Uterus (tissue), 4 donors: ENCODE results near the gene HILPDA. TPM values are rescaled to one million over a fixed set of nuclear protein-coding genes. Genes with fewer than 3 reads are reported as not detected.

Experiments
- DNase-seq, 2 donors: peaks; one replicate each; pipeline ENCODE4 v3.0.0-alpha.2; 2019 to 2020
- H3K27ac ChIP-seq, 2 donors: fragments of 200-600 bp; sonication (generic); 1 replicate in 1 of 2; 2 replicates in 1 of 2; pipeline ENCODE4 v1.5.1; 2016 to 2018
- H3K27me3 ChIP-seq, 2 donors: fragments of 200-600 bp; sonication (generic); one replicate each; pipeline ENCODE4 v1.5.1; 2018 to 2019; ENCODE audit warnings: control low read depth in 1 of 2
- H3K36me3 ChIP-seq, 2 donors: fragments of 200-600 bp; sonication (generic); one replicate each; pipeline ENCODE4 v1.5.1; 2019; ENCODE audit warnings: control low read depth in 1 of 2
- H3K4me1 ChIP-seq, 2 donors: fragments of 200-600 bp; sonication (generic); one replicate each; pipeline ENCODE4 v1.5.1; 2018 to 2019; ENCODE audit warnings: control low read depth in 1 of 2
- H3K4me3 ChIP-seq, 2 donors: fragments of 200-600 bp; sonication (generic); 1 replicate in 1 of 2; 2 replicates in 1 of 2; pipeline ENCODE4 v1.5.1; 2018 to 2019; ENCODE audit warnings: mild to moderate bottlenecking in 1 of 2
- H3K9me3 ChIP-seq, 2 donors: fragments of 200-600 bp; sonication (generic); one replicate each; pipeline ENCODE4 v1.5.1; 2019; ENCODE audit warnings: control low read depth in 1 of 2
- POLR2A ChIP-seq, 2 donors: fragments of 450-650 bp; IDR thresholded peaks; one replicate each; pipeline ENCODE4 v1.6.1; 2016; ENCODE audit warnings: antibody characterized with exemption in 2 of 2, mild to moderate bottlenecking in 1 of 2, moderate library complexity in 1 of 2
- intact Hi-C: fragments of 100-400 bp; cut with DNase I; formaldehyde crosslinking; loops from one replicate; pipeline ENCODE4 v1.15.1; 2023; ENCODE audit warnings: low total_unique reads
- total RNA-seq, 4 donors: library from RNA; depleted of rRNA in 3 of 4; stranded (reverse); fragments of >200 nt in 3 of 4; gene quantifications; one replicate each; pipeline versions ENCODE4 v1.1.0 to v1.2.4, GENCODE V29; 2014 to 2023
- TF ChIP-seq, protein P1 (sequence below), 4 experiments: fragments of 200-600 bp in 2 of 4; fragments of 450-650 bp in 2 of 4; sonication (generic) in 2 of 4; IDR thresholded peaks; one replicate each; pipeline ENCODE4 v1.5.1; 2016 to 2019; ENCODE audit warnings: antibody characterized with exemption in 4 of 4, mild to moderate bottlenecking in 2 of 4, moderate library complexity in 1 of 4
- donor health status: DM: yes; HTN: yes; CAD: no.

The HILPDA gene
- total RNA-seq, 4 donors from 2014 or later, result 14.4 to 55.6 (median 31.3) TPM

DNA sequence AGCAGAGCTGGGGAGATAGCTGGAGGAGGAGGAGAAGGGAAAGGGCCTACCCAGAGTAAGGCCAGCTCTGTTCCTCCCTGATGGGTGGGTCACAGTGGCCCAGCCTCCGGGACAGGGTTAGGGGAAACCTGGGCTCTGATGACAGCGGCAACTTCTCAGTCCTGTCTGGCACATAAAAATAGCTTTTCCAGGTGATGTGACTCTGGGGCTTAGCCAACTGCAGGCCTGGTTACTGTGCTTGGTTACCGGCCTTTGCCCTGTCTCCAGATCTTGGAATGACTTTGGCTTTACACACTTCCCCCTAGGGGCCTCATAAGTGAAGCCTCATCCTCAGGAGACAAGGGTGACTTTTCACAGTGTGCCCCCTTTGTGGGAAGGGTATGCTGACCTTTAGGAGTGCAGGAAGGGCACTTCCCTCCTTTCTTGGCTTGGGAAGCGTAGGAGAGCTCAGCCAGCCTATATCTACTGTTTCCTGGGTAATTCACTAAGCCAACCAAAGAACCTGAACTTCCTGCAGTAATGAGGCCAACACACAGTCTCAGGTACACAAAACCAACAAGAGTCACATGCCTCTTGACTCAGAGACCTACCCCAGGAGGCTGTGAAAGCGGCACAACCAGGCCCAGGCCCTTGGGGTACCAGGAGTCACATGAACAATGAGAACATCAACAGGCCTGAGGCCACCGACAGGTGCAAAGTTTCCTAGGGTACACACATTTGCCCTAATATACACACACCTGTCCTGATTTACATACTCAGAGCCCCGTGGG lies 11.7 kb upstream of the HILPDA start:
- TF ChIP-seq, protein P1, sequence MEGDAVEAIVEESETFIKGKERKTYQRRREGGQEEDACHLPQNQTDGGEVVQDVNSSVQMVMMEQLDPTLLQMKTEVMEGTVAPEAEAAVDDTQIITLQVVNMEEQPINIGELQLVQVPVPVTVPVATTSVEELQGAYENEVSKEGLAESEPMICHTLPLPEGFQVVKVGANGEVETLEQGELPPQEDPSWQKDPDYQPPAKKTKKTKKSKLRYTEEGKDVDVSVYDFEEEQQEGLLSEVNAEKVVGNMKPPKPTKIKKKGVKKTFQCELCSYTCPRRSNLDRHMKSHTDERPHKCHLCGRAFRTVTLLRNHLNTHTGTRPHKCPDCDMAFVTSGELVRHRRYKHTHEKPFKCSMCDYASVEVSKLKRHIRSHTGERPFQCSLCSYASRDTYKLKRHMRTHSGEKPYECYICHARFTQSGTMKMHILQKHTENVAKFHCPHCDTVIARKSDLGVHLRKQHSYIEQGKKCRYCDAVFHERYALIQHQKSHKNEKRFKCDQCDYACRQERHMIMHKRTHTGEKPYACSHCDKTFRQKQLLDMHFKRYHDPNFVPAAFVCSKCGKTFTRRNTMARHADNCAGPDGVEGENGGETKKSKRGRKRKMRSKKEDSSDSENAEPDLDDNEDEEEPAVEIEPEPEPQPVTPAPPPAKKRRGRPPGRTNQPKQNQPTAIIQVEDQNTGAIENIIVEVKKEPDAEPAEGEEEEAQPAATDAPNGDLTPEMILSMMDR (IDR thresholded peaks at IDR 0.05), result no peak
- no peak for TF ChIP-seq POLR2A (IDR thresholded peaks at IDR 0.05)
- H3K27ac ChIP-seq, result no peak overlapping the region
- DNase-seq, result no peak
- no peaks in the 10 kb centered on the region for H3K27me3 ChIP-seq
- intact Hi-C loops, result no loop called here
- H3K4me3 ChIP-seq, result no peak overlapping the region
- H3K9me3 ChIP-seq, result no peaks in the 10 kb centered on the region
- no peaks in the 10 kb centered on the region for H3K4me1 ChIP-seq
- no peaks in the 10 kb centered on the region for H3K36me3 ChIP-seq

DNA sequence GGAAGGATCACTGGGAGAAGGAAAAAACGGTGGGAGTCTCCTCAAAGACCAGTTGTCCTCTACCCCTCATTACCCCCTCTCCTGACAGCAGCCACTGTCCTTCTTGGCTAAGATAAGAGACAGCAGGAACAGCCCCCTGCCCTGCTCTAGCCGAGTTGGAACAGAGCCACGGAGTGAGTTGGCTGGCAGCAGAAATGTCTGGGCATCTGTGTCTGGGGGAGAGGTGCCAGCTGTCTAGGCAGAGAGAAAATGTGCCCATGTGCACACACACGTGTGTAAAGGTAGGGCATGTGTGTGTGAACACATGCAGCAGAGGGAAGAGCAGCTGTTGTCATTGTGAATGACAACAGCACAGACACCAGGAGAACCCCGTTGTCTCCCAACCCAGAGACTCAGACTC lies 9.4 kb upstream of the HILPDA start:
- Histone ChIP-seq H3K4me3 (no peak overlapping the region), H3K4me1 (no peaks in the 10 kb centered on the region), H3K27ac (no peak overlapping the region), H3K9me3 (no peaks in the 10 kb centered on the region), H3K36me3 (no peaks in the 10 kb centered on the region), H3K27me3 (no peaks in the 10 kb centered on the region)
- DNase-seq, result no peak
- no peak for TF ChIP-seq POLR2A (IDR thresholded peaks at IDR 0.05)
- TF ChIP-seq, protein P1 (IDR thresholded peaks at IDR 0.05), result no peak
- intact Hi-C loops, result no loop called here

DNA sequence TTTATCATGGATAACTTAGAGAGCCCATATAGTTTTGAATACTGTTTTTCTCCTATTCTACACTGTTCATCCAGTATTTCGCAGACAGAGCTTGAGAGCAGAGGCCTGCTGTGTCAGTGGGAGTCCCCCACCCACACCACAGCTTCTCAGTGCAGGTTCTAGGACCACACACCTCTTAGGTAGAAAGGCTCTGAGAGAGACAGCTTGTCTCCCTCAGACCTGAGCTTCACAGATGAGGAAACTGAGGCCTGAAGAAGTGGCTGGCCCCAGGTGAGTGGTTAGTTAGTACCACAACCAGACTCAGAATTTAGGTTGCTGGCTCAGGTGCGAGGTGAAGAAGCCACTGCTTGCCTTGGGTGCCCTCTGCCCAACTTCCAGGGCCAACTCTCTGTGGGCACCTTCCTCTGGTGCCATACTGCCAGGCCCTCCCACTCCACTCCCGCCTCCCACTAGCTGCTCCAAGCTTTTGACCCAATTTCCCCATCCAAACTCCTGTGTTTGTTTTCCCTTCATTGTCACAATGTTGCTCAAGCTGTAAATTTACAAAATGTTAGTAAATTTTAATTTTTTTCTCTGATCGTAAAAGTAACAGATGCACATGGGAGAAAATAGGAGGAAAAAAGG lies 7.6 kb upstream of the HILPDA start:
- no peaks in the 10 kb centered on the region for H3K4me1 ChIP-seq
- no peaks in the 10 kb centered on the region for H3K36me3 ChIP-seq
- no peaks in the 10 kb centered on the region for H3K9me3 ChIP-seq
- intact Hi-C loops, result no loop called here
- H3K27me3 ChIP-seq, result no peaks in the 10 kb centered on the region
- H3K4me3 ChIP-seq, result no peak overlapping the region
- DNase-seq, result no peak
- H3K27ac ChIP-seq, result no peak overlapping the region
- TF ChIP-seq, protein P1 (IDR thresholded peaks at IDR 0.05), result no peak
- TF ChIP-seq POLR2A (IDR thresholded peaks at IDR 0.05), result no peak

DNA sequence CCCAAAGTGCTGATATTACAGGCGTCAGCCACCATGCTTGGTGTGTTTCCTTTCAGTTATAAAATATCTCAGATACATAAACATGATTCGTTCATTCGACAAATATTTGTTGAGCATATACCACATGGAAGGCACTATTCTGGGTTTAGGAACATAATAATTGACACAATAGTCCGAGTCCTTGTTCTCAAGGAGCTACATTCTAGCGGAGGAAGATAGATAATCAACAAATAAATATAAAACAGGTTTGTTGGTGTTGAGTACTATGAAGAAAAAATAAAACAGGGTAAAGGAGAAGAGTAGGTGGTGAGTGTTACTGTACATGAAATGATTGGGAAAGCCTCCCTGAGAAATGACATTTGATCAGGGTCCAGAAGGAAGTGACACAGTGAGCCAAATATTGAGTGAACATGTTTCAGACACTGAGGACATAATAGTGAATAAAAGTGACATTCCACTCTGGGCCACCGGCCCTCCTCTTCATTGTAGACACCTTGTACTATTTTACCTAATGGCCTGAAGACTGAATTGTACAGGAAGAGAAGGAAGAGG lies 6.9 kb upstream of the HILPDA start:
- Histone ChIP-seq H3K27ac (no peak overlapping the region), H3K27me3 (no peaks in the 10 kb centered on the region), H3K36me3 (no peaks in the 10 kb centered on the region), H3K4me1 (no peaks in the 10 kb centered on the region), H3K9me3 (no peaks in the 10 kb centered on the region), H3K4me3 (no peak overlapping the region)
- intact Hi-C loops, result no loop called here
- TF ChIP-seq POLR2A (IDR thresholded peaks at IDR 0.05), result no peak
- TF ChIP-seq, protein P1 (IDR thresholded peaks at IDR 0.05), result no peak
- DNase-seq, result no peak

DNA sequence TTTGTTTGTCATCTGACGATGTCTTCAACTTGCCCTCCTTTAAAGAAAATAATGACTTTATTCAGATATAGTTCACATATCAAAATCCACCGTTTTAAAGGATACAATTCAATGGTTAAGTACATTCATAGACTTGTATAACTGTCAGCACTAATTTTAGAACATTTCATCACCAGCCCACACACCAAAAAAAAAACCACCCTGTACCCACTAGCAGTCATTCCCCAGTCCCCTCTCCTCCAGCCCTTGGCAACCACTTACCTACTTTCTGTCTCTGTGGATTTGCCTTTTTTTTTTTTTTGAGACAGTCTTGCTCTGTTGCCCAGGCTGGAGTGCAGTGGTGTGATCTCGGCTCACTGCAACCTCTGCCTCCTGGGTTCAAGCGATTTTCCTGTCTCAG lies 5.3 kb upstream of the HILPDA start:
- Histone ChIP-seq H3K9me3 (no peaks in the 10 kb centered on the region), H3K27ac (no peak overlapping the region), H3K36me3 (no peaks in the 10 kb centered on the region), H3K27me3 (no peaks in the 10 kb centered on the region), H3K4me3 (no peak overlapping the region), H3K4me1 (no peaks in the 10 kb centered on the region)
- intact Hi-C loops, result no loop called here
- TF ChIP-seq, protein P1 (IDR thresholded peaks at IDR 0.05), result no peak
- TF ChIP-seq POLR2A (IDR thresholded peaks at IDR 0.05), result no peak
- DNase-seq, result no peak
